ENCODE results near the gene ALAD.
A peak's percentile ranks its signal among the peaks of the same experiment; 100 is the strongest.
"Not testable (repeated sequence)": the region's sequence is repeated elsewhere in the genome, so short reads cannot be mapped to it uniquely, and the experiment has no call there.

ALAD gene

GRCh38 chr9:113398796-113399195 lies 2.3 kb downstream of the ALAD start:
- DNase-seq (ENCODE audit: low spot score): no peak

GRCh38 chr9:113397203-113397631 lies 3.9 kb downstream of the ALAD start:
- DNase-seq (ENCODE audit: low spot score): no peak

GRCh38 chr9:113395000-113395861 lies 5.9 kb downstream of the ALAD start:
- DNase-seq (ENCODE audit: low spot score): no peak

GRCh38 chr9:113393281-113393680 lies 7.8 kb downstream of the ALAD start:
- DNase-seq (ENCODE audit: low spot score): no peak

- DNase-seq (ENCODE audit: low spot score): no peak
Observed at GRCh38 chr9:113391917-113392316, 9.2 kb downstream of the ALAD start.

GRCh38 chr9:113390192-113390960 lies 10.7 kb downstream of the ALAD start:
- no peak for DNase-seq (ENCODE audit: low spot score)

- no peak for DNase-seq (ENCODE audit: low spot score)
Observed at GRCh38 chr9:113389451-113389850, 11.6 kb downstream of the ALAD start.

GRCh38 chr9:113388833-113389232 lies 12.3 kb downstream of the ALAD start:
- no peak for DNase-seq (ENCODE audit: low spot score)

GRCh38 chr9:113387560-113388230 lies 13.4 kb downstream of the ALAD start:
- DNase-seq (ENCODE audit: low spot score): no peak

GRCh38 chr9:113386571-113387393 lies 14.3 kb downstream of the ALAD start:
- no peak for DNase-seq (ENCODE audit: low spot score)

GRCh38 chr9:113381909-113382411 lies 19.1 kb downstream of the ALAD start:
- DNase-seq (ENCODE audit: low spot score): no peak

GRCh38 chr9:113381441-113381840 lies 19.6 kb downstream of the ALAD start:
- not testable (repeated sequence) for DNase-seq (ENCODE audit: low spot score)

GRCh38 chr9:113380869-113381378 lies 20.2 kb downstream of the ALAD start:
- no peak for DNase-seq (ENCODE audit: low spot score)

- DNase-seq (ENCODE audit: low spot score): not testable (repeated sequence)
Observed at GRCh38 chr9:113379829-113380210, 21.3 kb downstream of the ALAD start.

- not testable (repeated sequence) for DNase-seq (ENCODE audit: low spot score)
Observed at GRCh38 chr9:113379094-113379828, 21.8 kb downstream of the ALAD start.

GRCh38 chr9:113376634-113377567 lies 24.2 kb downstream of the ALAD start, which contains the start of gene HDHD3:
HDHD3 (minus strand) TSS chr9:113376986; CDS start chr9:113374354, 2,632 bp downstream.
- DNase-seq (ENCODE audit: low spot score): peak; percentile 86

GRCh38 chr9:113375057-113376023 lies 25.7 kb downstream of the ALAD start:
- DNase-seq (ENCODE audit: low spot score): no peak

All from NAMALWA (cell line).